ENCODE measurements around the gene HNRNPUL2.
"Not testable (repeated sequence)": the region's sequence is repeated elsewhere in the genome, so short reads cannot be mapped to it uniquely, and the experiment has no call there.

HNRNPUL2 gene

DNA sequence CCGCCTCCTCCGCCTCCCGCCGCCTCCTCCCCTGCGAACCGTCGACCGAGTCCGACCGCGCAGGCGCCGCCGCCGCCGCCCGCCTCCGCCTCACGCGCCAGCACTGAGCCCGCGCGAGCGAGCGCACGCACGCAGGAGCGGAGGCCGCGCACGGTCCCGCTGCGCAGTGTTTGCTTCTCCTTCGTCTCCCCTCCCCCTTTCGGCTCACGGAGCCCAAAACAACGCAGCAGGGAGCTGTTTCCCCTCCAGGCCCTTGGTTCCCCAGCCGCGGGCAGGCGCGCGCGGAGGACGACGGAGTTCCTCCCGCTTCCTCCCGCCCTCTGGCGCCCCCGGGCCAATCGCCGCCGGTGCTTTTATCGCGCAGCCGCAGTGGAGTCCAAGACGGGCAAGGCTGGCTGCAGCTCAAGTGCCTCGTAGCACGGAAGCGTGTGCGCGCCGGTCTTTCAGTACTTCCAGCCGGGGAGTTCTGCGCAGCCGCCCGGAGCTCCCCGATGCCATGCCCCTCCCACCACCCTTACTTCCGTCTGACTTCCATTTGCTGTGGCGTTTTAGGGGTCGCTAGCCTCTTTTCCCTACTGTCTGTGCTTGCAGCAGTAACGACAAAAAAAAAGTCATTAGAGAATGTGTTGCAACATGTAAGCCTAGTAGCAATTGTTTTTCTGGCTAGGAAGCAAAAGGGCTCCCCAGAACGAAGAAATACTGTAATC lies at the start of gene HNRNPUL2:
HNRNPUL2 (minus strand) TSS at position 293 of the 707 bp plus-strand sequence. CDS start 301 bp downstream, outside the sequence.
- DNase-seq (ENCODE audit: low read depth, low spot score), result peak; percentile 99

DNA sequence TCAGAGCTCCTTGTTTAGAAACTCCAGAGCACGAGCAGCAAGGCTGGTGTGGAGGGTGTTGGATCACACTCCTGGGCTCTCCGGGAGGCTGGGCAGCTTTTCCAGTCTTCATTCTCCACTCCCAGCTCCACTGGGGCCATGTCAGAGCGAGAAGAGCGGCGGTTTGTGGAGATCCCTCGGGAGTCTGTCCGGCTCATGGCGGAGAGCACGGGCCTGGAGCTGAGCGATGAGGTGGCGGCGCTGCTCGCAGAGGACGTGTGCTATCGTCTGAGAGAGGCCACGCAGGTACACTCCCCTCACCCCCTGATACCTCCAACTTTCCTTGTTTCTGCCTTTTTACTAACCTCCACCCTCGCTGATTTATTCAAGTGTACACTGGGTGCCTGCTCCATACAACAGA lies 48.4 kb upstream of the HNRNPUL2 start:
- DNase-seq (ENCODE audit: low read depth, low spot score), result no peak

DNA sequence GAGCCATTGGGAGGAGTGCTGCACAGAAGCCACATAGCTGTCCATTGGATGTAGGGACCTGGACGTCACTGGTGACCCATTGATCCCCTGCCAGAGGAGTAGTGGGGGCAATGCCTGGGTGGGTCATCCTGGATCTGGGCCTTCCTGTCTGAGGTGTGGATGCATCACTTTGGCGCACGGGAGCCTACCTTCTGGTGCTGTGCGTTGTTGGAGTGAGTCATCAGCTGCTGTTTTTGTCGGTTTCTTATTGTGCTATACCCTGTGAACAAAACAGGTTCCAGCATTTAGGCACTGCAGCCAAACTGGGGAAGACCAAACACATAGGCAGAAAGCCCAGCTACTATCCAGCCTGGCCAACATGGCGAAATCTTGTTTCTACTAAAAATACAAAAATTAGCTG lies 47.1 kb upstream of the HNRNPUL2 start:
- DNase-seq (ENCODE audit: low read depth, low spot score), result no peak

DNA sequence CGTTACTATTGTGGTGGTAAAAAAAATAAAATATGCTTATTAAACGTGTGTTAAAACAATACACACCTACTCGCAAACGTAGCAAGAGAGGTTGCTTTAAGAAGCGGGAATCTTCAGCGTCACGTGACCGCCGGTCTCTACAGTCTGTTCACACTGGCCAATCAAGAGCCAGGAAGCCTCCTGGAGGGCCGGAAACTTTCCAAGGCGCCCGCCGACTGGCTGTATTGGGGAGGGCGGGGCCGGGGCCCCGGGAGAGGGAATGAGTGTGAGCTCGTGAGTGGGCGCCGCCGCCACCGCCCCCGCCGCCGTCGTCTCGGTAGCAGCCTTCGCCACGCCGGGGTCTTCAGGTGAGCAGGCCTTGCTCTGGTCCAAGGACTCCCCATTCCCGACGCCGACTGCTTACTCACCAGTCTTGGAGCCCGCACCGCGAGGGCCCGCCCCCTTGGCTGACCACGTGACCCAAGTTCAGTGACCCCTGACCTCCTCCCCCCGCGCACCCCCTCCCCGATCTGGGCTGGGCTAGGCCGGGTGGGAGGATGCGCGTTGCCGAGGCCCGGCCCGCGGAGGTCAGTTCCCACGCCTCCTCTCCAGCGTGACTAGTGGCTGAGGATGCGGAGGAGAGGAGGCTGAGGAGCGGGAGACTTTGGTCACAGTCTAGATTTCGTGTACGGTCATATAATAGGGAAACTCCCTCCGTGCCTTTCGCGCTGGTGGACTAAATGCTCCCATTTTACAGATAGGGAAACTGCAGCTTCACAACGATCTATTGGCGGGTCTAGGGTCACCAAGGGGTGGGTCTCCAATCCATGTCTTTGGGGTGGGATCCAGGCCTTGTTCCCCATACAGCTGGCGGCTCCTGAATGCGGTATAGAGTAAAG lies 44.1 kb upstream of the HNRNPUL2 start, which contains the start of gene TAF6L:
TAF6L (plus strand) TSS at position 253 of the 878 bp plus-strand sequence. CDS start 4,388 bp downstream, outside the sequence.
- DNase-seq (ENCODE audit: low read depth, low spot score), result peak; percentile 79

DNA sequence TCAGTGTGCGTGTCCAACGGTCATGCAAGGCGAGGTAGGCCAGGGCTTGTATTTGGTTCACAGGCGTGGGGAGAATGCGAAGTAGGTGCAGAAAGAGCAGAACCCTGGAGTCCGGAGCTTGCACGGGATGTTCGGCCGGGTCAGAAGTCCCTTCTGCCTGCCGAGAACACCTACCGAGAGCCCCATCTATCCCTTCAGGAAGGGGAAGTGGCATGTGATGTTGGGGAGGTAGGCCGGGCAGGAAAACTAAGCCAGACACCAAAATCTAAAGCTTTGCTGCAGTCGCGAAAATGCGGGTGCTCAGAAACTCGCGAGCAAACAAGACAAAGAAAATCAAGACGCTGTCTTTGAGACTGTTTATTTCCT lies 43.5 kb upstream of the HNRNPUL2 start:
- no peak for DNase-seq (ENCODE audit: low read depth, low spot score)

DNA sequence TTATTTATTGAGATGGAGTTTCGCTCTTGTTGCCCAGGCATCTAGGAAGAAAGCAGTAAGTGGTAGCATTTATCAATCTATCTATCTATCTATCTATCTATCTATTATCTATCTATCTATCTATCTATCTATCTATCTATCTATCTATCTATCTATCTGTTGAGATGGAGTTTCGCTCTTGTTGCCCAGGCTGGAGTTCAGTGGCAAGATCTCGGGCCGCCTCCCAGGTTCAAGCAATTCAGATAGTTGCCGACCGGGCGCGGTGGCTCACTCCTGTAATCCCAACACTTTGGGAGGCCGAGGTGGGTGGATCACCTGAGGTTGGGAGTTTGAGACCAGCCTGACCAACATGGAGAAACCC lies 33.6 kb upstream of the HNRNPUL2 start:
- DNase-seq (ENCODE audit: low read depth, low spot score), result not testable (repeated sequence)

DNA sequence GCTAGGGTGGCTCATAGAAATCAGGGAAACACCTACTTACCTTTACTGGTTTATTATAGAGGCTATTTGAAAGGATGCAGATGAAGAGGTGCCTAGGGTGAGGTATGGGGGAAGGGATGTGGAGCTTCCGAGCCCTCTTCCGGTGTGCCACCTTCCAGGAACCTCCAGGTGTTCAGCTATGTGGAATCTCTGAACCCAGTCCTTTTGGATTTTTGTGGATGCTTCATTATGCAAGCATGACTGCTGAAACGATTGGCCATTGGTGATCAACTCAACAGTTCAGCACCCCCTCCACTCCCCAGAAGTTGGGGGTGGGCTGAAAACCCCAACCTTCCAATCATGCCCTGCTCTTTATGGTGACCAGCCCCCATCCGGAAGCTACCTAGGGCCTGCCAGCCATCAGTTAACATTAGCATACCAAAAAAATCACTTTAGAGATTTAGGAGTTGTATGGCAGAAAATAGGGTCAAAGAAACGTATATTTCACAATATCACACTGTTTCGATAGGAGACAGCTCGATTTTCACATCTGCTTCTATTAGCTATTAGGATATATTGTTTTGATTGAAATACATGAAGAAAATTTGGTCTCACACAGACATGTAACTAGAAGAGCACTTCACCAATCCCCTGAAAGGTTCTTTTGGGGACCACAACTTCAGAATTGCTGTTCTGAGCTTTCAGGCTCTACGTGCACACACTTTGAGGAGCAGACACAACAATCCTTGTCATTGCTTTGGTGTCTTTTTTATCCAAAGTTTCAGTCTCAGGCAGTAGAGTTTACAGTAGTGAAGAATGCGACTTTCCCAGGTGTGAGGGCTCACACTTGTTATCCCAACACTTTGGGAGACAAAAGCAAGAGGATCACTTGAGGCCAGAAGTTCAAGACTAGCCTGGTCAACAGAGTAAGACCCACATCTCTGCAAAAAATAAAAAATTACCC lies 30.9 kb upstream of the HNRNPUL2 start:
- no peak for DNase-seq (ENCODE audit: low read depth, low spot score)

DNA sequence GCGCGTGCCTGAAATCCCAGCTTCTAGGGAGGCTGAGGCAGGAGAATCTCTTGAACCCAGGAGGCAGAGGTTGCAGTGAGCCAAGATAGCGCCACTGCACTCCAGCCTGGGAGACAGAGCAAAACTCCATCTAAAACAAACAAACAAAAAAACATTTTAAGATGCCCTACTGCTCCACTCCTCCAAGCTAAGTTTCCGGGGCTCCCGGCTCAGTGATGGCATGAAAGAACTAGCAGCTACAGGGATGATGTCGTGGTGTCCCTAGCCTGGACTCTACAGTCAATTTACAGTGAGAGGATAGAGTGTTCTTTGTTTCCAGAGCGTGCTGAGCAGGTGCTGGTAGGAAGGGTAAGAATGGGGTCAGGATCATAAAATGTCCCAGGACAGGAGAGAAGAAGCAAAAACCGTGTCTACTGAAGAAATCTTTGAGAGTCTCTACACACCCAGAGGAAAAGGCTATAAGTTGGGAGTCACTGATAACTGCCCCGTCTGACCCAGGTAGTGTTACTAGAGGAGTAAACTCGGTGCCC lies 27.9 kb upstream of the HNRNPUL2 start:
- no peak for DNase-seq (ENCODE audit: low read depth, low spot score)

DNA sequence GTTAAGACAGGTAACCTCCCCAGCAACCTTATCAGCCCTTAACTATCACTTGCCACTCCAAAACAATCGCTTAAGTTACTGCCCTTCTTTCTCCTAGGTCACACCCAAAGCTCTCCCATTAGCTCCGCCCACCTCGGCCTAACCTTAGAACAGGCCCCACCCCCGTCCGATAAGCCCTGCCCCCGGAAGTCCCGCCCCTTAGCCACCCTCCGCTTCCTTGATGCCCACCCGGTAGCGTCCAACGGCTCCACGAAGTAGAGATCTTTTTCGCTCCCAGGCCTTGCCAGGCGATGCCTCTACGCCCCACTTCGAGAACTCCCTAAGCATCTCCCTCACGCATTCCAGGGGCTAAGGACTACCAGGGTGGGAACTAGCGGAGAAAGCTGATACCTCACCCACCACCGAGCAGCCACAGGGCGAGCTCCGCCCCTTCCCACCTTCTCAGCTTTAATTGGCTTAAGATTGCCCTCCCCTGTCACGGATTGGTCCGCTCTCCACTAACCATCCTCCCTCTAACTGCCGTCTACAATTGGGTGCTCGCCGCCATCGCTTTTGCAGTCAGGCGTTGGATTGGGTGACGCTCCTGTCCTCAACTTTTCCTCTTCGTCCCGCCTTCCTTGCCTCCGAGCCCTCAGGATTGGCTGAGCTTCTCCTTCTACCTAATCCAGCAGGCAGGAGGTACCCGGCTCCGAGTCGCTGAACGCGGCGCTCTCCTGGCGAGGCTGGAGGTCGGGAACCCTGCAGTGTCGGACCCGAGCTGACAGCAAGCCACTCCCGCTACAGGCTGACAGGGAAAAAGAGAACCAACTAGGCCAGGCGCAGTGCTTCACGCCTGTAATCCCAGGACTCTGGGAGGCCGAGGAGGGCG lies 26.7 kb upstream of the HNRNPUL2 start, which contains the start of gene ZBTB3:
ZBTB3 (minus strand) TSS at position 425 of the 868 bp plus-strand sequence. CDS start 496 bp downstream, outside the sequence.
- DNase-seq (ENCODE audit: low read depth, low spot score), result peak; percentile 91

DNA sequence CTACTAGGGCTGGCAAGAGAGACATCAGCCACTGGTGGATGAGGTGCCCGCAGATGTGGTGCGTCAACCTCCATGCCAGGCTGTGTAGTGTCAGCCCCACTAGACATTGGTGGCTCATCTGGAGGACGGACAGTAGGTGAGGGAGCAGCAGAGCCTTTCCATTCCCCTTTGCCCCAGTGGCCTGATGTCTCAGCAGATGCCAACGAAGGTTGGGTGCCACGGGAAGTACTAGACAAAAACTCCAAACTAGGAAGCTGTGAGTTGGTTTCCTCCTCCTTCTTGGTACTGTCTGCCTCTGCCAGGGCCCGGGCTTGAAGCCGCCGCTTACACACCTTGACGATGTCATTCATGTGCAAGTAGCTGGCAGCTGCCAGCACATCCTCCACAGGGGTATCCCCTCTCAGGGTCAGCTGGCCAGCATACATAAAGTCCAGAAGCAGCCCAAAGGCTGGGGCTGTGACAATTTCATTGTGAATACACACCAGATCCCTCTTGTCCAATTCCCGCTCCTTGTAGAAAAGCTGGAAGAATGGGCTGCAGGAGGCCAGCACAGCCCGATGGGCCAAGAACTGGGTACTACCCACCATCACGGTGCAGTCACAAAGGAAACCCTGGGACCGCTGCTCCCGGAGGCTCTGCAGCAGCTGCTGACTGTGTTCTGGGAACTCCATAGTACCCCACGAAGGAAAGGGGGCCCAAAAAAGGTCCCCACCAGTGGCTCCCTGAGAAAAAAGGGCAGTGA lies 25.9 kb upstream of the HNRNPUL2 start:
- no peak for DNase-seq (ENCODE audit: low read depth, low spot score)

DNA sequence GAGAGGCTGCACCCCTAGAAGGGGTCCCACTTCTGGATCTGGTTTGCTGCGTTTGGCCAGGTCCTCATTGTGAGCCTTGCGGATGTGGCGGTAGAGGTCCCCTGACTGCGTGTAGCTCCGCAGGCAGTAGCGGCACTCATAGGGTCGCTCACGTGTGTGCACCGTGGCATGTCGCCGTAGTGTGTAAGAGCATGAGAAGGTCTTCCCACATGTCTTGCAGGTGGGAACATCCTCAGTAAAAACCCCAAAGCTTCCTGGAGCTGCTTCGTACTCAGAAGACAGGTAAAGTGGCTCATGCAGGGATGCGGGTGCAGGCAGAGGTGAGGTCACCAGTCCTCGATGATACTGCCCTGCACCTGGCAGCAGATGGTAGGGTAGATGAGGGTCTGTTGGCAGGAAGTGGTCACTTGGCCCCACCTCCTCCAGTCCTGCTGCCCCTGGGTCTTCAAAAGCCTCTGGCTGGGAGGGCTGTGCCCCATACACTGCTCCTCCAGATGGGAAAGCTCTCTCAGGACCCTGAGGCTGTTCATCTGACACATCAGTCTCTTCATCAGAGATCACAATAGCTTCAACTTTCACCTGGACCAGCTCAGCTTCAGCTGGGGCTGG lies 25.0 kb upstream of the HNRNPUL2 start:
- DNase-seq (ENCODE audit: low read depth, low spot score), result no peak

DNA sequence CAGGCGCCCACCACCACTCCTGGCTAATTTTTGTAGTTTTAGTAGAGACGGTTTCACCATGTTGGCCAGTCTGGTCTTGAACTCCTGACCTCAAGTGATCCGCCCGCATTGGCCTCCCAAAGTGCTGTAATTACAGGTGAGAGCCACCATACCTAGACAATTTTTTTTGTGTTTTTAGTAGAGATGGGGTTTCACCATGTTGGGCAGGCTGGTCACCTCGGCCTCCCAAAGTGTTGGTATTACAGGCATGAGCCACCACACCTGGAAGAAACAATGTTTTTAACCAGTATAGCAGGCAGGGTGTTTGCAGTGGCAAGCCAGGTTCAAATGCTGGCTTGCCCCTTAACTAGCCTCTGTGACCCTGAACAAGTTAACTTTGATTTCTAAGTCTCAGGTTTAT lies 22.7 kb upstream of the HNRNPUL2 start:
- DNase-seq (ENCODE audit: low read depth, low spot score), result not testable (repeated sequence)

DNA sequence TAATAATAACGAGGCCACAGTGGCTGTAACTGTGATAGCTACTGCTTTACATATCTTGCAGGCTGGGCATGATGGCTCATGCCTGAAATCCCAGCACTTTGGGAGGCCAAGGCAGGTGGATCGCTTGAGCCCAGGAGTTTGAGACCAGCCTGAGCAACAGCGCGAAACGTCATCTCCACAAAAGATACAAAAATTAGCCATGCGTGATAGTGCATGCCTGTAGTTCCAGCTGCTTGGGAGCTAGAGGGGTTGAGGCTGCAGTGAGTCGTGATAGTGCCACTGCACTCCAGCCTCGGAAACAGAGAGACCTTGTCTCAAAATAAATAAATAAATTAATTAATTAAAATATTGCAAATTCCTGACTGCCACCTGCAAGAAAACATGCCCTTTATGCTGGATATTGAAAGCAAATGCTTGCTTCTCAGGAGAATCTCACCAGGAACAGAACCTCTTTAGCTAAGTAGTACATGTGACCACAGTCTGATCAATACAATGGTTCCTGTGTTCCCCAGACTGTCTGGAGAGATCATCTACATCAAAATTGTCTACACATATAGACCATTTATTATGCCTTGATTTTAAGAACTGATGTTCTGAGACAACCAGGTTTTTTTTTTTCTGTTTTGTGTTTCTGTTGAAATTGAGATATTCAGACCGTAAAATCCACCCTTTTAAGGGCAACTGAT lies 20.4 kb upstream of the HNRNPUL2 start:
- no peak for DNase-seq (ENCODE audit: low read depth, low spot score)

DNA sequence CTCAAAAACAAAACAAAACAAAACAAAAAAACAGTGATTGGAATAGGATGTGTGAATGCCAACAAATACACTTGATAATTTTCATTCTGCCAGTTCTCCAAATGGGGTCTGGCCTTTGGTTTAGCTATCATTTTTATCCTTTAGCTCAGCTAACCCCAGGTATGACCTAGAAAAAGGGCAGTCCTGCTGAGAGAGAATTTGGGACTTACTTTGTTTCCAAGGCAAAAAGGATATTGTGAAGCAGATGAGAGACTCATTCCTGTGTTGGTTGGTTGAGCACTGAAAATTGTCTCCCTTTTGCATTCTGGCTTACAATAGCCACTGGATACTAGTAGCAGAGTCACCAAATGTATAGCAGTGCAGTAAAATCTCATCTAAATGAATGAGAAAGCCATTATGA lies 9.9 kb upstream of the HNRNPUL2 start:
- DNase-seq (ENCODE audit: low read depth, low spot score), result no peak

DNA sequence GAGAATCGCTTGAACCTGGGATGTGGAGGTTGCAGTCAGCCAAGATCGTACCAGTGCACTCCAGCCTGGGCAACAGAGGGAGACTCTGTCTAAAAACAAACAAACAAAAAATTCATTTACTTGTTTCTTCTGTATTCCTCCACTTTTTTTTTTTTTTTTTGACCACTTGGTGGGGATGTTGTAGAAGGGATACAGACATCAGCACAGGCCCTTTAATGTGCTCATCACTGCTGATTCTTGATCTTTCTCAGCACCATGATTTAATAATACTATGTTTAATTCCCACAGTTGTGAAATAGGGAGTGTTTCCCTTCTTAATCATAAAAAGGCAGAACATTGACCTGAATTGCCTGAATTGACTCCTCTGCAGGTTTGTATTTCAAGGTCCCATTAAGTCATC lies 5.6 kb upstream of the HNRNPUL2 start:
- DNase-seq (ENCODE audit: low read depth, low spot score), result no peak

DNA sequence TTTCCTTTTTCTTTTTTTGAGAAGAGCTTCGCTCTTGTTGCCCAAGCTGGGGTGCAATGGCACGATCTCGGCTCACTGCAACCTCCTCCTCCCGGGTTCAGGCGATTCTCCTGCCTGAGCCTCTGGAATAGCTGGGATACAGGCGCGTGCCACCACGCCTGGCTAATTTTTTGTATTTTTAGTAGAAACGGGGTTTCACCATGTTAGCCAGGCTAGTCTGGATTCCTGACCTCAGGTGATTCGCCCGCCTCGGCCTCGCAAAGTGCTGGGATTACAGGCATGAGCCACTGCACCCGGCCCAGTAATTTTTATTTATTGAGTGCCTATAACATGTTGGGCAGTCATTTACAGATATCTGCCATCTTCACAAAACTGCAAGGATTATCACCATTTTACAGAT lies 2.8 kb upstream of the HNRNPUL2 start:
- not testable (repeated sequence) for DNase-seq (ENCODE audit: low read depth, low spot score)

DNA sequence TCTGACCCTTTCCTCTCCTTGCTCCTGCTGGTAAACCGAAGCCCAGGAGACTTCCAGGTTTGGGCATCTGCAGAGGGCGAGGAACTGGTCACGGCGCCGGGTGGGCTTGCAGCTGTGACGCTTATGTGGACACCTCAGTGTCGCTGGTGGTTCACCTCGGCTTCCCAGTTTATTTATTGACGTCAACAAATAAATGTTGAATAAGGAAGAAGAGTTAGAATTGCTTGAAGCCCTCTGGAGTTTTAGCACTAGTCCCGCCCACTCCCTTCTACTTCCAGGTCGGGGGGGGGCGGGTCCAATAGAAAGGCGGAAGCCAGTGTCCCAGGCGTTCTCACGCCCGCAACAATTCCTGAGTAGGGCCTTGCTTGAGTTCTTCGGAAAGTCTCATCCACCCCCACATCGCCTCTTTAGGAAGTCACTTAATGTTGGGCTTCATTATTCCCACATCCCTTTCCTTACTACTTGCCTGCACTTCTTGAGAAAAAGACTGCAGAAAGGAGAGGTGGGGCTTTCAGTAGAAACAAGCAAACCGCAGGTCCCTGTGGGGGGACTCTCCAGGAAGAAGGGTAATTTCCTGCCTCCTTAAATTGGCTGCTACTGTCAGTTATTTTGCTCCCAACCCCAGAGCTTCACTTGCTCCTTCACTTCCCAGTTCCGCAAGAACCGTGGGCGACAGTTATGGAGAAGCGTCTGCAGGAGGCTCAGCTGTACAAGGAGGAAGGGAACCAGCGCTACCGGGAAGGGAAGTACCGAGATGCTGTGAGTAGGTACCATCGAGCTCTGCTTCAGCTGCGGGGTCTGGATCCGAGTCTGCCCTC lies 1.1 kb upstream of the HNRNPUL2 start, which contains the start of gene TTC9C:
TTC9C (plus strand) TSS at position 316 of the 818 bp plus-strand sequence; CDS start at position 679, 363 bp downstream.
- peak; percentile 77 for DNase-seq (ENCODE audit: low read depth, low spot score)

DNA sequence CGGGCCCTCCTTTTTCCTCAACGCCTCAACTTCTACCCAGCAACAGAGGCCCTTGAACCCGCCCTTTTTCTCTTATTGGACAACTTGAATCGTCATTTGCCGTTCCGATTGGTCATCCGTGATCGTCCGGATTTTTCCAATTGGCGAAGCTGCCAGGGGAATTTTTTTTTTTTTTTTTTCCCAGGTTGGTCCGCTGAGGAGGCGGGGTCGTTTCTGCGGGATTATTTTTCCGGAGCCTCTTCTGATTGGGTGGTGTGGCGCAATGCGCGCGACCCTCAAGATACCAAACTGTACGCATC lies 564 bp upstream of the HNRNPUL2 start:
- DNase-seq (ENCODE audit: low read depth, low spot score), result peak; percentile 76

Data from activated CD4-positive, CD25-positive, alpha-beta regulatory T cell treated with anti-CD3 and anti-CD28 coated beads, Interleukin-2, amount 50 U/mL, for 16 hours (primary cell).